IPS-18c (cell line): ENCODE results near the gene SQSTM1.
A peak's percentile ranks its signal among the peaks of the same experiment; 100 is the strongest.

ENCODE experiments used
- H3K4me3 ChIP-seq: 2 replicates; pipeline ENCODE4 v1.7.0; 2013; ENCODE audit warnings: low read depth, mild to moderate bottlenecking, low read length, moderate library complexity; ENCODE audit not compliant: insufficient read depth
- H3K9me3 ChIP-seq: one replicate; pipeline ENCODE4 v1.6.1; 2013; ENCODE audit warnings: mild to moderate bottlenecking, low read length, moderate library complexity; ENCODE audit not compliant: control insufficient read depth, insufficient read depth

Gene SQSTM1

DNA sequence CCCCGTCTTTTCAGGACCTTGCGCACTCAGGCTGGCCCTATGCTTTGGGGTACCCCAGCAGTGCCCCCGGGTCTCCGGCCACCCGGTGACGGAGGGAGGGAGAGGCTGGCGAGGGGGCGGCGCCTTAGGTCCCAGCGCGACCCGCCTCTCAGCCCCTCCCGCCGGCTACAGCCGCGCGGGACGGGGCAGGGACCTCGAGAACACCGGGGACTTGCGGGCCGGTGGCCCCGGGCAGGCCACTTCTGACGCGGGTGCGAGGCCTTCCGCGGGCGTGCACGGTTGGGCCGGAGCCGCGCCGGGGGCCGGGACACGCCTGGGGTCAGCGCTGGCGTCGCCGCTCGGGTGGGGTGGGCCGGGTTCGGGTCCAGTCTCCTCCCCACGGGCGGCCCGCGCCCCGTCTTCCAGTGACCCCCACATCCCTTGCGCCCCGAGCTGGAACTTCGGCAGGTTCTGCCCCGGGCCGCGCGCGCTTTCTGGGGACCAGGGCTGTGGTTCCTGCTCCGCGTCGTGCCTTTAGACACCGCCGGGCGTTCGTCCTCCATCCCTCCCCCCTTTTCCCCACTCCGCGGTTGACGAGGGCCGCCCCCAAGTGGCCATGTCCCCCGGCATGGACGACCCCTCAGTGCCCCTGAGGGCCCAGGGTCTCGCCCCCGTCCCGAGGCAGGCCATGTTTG lies 3.8 kb upstream of the SQSTM1 start:
- no peaks in the 10 kb centered on the region for H3K9me3 ChIP-seq
- H3K4me3 ChIP-seq = peak overlapping the region; percentile 62

GRCh38 chr5:179817470-179817840 lies 3.2 kb upstream of the SQSTM1 start:
- no peaks in the 10 kb centered on the region for H3K9me3 ChIP-seq
- peak overlapping the region; percentile 62 for H3K4me3 ChIP-seq

- Histone ChIP-seq H3K4me3 (peak overlapping the region; percentile 31), H3K9me3 (no peaks in the 10 kb centered on the region)
Measured at GRCh38 chr5:179817890-179818745, 2.6 kb upstream of the SQSTM1 start.

DNA sequence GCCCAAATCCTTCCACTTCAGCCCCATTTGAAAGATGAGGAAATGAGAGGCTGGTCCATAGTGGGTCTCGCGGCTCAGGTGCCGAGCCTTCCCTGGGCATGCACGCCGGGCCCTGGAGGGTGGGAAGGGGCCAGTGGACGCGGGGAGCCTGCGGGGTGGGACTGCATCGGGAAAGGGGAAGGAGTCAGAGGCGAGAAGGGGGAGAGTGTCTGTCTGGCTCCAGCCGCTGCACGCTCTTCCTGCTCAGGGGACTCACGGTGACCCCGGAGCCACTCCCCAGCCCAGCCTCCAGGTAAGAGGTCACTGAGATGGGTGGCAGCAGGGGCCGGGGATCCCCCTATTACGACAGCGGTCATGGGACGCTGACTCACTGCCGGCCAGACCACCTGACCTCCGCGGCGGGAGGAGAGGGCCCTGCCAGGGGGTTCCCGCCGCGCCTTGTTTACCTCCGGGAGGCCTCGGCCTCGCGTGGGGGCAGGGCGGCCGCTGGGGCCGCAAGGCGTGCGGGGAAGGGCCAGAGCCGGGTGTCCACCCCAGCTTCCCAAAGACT lies 1.9 kb upstream of the SQSTM1 start:
- H3K4me3 ChIP-seq = peak overlapping the region; percentile 31
- no peaks in the 10 kb centered on the region for H3K9me3 ChIP-seq

DNA sequence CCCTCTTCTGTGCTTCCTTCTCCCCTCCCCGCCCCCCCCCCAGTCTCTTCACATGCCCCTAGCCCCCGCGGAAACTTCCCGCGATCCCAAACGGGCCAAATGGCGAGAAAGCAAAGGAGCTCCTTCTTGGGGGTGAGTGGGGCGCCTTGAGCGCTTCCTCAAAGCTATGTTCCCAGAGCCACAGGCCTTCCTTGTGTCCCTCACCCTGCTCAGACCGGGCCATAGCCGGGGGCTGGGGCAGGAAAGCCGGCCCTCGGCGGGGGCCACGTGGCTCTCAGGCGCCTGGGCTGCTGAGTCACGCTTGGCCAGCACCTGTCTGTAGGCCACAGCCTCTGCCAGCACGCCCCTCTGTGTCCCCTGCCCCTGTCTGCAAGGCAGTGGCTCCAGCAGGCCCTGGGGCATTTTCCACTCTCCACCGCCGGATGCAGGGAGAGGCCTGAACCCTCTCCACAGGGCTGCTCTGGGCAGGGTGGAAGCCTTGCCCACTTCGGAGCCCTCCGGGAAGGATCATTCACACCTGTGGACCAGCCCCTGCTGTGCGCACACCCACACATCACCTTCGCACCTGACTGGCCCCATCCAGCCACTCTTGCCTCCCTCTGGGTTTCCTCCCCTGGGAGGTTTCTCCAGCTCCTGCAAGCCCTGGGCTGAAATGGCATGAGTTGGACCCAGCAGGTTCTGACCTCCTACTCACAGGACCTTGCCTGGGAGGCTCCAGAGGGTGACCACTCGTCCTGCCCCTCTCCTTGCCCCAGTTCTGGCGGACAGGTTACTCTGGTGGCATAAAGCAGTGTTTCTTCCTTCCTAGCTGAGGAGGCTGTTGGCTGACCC lies 1.2 kb upstream of the SQSTM1 start:
- H3K9me3 ChIP-seq = no peaks in the 10 kb centered on the region
- H3K4me3 ChIP-seq = peak overlapping the region; percentile 31; the same call in 1 of the 2 replicates

GRCh38 chr5:179820127-179820482 lies 600 bp upstream of the SQSTM1 start:
- no peaks in the 10 kb centered on the region for H3K9me3 ChIP-seq

GRCh38 chr5:179821298-179822058 lies 773 bp downstream of the SQSTM1 start:
- Histone ChIP-seq H3K9me3 (no peaks in the 10 kb centered on the region), H3K4me3 (peak overlapping the region; percentile 95)

More at GRCh38 chr5:179820127-179820482, 600 bp upstream of the SQSTM1 start:
- H3K4me3 ChIP-seq = no peak overlapping the region

DNA sequence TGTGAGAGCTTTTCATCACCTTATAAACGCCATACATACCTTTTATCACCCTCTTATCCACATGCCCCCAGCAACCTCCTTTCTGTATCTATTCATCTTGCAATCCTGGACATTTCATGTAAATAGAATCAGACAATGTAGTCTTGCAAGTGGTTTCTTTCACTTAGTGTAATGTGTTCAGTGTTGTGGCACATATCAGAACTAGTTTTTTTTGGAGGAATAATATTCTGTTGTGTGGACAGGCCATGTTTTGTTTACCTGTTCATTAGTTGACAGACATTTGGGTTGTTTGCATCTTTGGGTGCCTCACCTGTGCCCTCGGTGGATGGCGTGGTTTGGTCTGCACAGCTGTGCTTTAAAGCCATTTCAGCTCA lies 1.3 kb downstream of the SQSTM1 start:
- Histone ChIP-seq H3K4me3 (peak overlapping the region; percentile 95; the same call in 1 of the 2 replicates), H3K9me3 (no peaks in the 10 kb centered on the region)

- H3K9me3 ChIP-seq = no peaks in the 10 kb centered on the region
- H3K4me3 ChIP-seq = peak overlapping the region; percentile 10; the same call in 1 of the 2 replicates
Measured at GRCh38 chr5:179822444-179822990, 1.8 kb downstream of the SQSTM1 start.

DNA sequence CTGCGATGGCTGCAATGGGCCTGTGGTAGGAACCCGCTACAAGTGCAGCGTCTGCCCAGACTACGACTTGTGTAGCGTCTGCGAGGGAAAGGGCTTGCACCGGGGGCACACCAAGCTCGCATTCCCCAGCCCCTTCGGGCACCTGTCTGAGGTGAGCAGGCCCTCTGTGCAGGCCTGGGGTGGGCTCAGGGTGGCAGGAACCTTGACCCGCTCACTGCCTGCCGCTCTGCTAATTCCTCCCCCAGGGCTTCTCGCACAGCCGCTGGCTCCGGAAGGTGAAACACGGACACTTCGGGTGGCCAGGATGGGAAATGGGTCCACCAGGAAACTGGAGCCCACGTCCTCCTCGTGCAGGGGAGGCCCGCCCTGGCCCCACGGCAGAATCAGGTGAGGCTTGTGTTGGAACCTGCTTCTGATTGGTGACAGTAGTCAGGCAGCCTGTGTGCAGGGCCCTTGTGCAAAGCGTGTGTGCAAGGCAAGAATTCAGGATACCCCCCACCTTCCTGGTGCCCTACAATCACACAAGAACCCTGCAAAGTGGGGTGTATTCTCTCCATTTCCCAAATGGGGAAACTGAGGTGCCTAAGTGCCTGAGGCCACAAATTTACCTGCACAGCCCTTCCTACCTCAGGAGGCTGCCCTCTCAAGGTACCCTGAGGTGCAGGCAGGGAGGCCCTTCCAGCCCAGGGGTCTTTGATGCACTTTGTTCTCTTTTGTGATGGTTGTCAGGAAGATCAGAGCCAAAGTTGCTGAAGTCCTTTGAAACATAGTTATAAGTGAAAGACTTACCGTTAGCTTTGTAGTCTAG lies 3.4 kb downstream of the SQSTM1 start:
- Histone ChIP-seq H3K9me3 (no peaks in the 10 kb centered on the region), H3K4me3 (no peak overlapping the region)

- H3K9me3 ChIP-seq = no peaks in the 10 kb centered on the region
- no peak overlapping the region for H3K4me3 ChIP-seq
Measured at GRCh38 chr5:179824745-179825112, 4.0 kb downstream of the SQSTM1 start.

DNA sequence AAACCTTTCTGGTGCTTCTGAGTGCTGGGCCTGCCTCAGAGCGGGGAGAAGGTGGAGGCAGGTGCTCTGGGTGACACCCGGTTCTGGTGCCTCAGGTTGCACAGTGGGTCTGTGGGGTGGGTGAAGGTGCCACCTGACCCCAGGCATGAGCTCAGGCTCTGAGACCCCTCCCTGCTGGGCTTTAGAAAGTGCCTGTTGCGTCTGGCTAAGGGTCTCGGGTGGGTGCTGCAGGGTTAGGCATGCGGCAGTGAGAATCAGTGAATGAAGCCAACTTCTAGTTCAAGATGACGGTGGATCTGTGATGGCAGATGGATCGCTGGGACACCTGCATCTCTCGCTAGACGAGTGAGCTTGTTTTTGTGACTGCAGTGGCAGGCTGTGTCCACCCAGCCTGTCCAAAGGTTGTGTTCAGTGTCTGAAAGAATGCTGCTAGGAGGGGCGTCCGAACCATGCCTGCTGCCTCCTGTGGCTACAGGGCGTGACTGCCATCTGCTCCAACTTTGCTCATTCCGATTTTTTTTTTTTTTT lies 5.0 kb downstream of the SQSTM1 start:
- H3K4me3 ChIP-seq = no peak overlapping the region
- H3K9me3 ChIP-seq = no peaks in the 10 kb centered on the region

GRCh38 chr5:179827680-179828079 lies 7.0 kb downstream of the SQSTM1 start:
- no peaks in the 10 kb centered on the region for H3K9me3 ChIP-seq
- H3K4me3 ChIP-seq = no peak overlapping the region

DNA sequence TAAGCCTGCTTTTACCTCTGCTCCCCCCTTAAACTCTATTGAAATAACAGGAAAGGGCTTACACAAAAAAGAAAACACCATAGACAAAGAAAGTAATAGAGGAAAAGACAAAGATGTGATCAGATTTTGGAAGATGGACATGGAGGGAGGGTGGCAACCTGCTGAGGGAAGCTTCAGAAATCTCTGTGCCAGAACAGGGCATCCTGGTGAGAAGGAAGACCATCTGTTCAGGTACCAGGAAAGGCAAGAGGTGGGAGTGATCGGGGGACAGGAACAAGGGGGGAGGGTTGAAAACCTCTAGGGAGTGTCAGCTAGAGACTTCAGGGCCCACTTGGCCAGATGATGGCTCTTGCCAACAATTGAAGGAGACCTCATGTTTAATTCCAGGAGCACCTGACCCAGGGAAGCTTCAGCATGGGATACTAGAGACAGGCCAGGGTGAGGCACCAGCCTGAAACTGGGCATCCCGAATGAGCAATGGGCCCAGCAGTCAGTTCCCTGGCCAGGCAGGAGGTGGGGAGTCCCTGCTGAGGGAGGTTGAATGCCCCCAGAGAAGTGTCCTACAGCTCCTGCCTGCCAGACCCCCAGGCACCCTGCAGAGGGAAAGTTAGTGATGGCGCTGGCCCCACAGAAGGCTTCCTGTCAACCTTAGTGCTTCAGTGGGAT lies 8.2 kb downstream of the SQSTM1 start:
- H3K9me3 ChIP-seq = no peaks in the 10 kb centered on the region
- no peak overlapping the region for H3K4me3 ChIP-seq

GRCh38 chr5:179829732-179830435 lies 9.2 kb downstream of the SQSTM1 start:
- Histone ChIP-seq H3K4me3 (no peak overlapping the region), H3K9me3 (no peaks in the 10 kb centered on the region)
